H1 (cell line): ENCODE measurements around the gene NUP43. TPM values are rescaled to one million over a fixed set of nuclear protein-coding genes. Genes with fewer than 3 reads are reported as not detected.

Experiments
- BRCA1 ChIP-seq: IDR thresholded peaks from 2 replicates; pipeline ENCODE4 v1.6.1; 2012; ENCODE audit warnings: low read depth, low read length, improper control_type of control experiment
- JUN ChIP-seq: IDR thresholded peaks from 2 replicates; pipeline ENCODE4 v1.6.1; 2011; ENCODE audit warnings: low read depth, mild to moderate bottlenecking, improper control_type of control experiment, low read length
- polyA plus RNA-seq, 7 experiments: library from polyadenylated mRNA; depleted of rRNA in 3 of 7; stranded (reverse) in 5 of 7; unstranded in 2 of 7; fragments of >200 nt in 5 of 7; fragments of 200-250 nt in 2 of 7; gene quantifications; 1 replicate in 5 of 7; 2 replicates in 1 of 7; 4 replicates in 1 of 7; pipeline versions ENCODE4 v1.2.1 to v1.2.3, GENCODE V29; 2011 to 2013; ENCODE audit warnings: missing spikeins in 2 of 7, mixed read lengths in 2 of 7
- total RNA-seq: library from RNA; stranded (reverse); fragmentation: NEBNext Ultra II Directional; extraction: Animal tissue kit (Norgen Biotek cat#: 25700); gene quantifications from 2 replicates; pipeline ENCODE4 v1.2.1, GENCODE V29; 2021
- TF ChIP-seq, protein P1 (sequence below): IDR thresholded peaks from 2 replicates; pipeline ENCODE4 v1.6.1; 2012; ENCODE audit warnings: inconsistent platforms

NUP43 gene
- total and polyA plus RNA-seq, 2 of the 8 experiments (the other 6 are each of a cell fraction or from before 2014, with no cell fraction given) = 25.2 to 83.4 TPM

DNA sequence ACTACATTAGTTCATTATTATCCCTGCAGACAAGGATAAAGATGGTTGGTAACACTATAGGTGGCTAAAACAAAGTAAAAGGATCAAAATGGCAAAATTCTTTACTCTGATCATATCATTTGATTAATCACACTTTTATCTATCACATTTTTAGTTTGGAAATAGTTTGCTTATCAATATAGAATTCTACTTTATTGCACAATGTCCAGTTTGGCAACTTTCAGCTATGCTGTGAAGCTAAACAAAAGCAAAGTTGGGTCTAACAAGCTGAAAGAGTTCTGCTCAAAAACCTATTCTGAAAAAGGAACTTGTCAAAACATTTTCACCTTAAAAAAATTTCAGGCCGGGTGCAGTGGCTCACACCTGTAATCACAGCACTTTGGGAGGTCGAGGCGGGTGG is 20.5 kb downstream of the NUP43 start (continued):
- TF ChIP-seq, protein P1, sequence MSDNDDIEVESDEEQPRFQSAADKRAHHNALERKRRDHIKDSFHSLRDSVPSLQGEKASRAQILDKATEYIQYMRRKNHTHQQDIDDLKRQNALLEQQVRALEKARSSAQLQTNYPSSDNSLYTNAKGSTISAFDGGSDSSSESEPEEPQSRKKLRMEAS = no peak
- TF ChIP-seq JUN (no peak), BRCA1 (no peak)
- TF ChIP-seq, all 59 proteins: peak for 0
